Effector memory CD4-positive, alpha-beta T cell (primary cell): ENCODE measurements around the gene RDX.

Source experiments
- DNase-seq, 3 donors: peaks; one replicate each; pipeline ENCODE4 v3.0.0-alpha.2; 2020
- H3K27ac ChIP-seq: 2 replicates; pipeline ENCODE4 v1.7.0; 2013; ENCODE audit warnings: mild to moderate bottlenecking, low read length, moderate library complexity; ENCODE audit not compliant: insufficient read depth, poor library complexity, severe bottlenecking
- H3K27me3 ChIP-seq: replicated peaks from 2 replicates; pipeline ENCODE4 v1.7.0; 2013; ENCODE audit warnings: mild to moderate bottlenecking, low read length; ENCODE audit not compliant: insufficient read depth, control insufficient read depth, poor library complexity, severe bottlenecking
- H3K36me3 ChIP-seq: 2 replicates; pipeline ENCODE4 v1.7.0; 2013; ENCODE audit warnings: mild to moderate bottlenecking, low read length, moderate library complexity; ENCODE audit not compliant: control insufficient read depth, insufficient read depth
- H3K4me1 ChIP-seq: 2 replicates; pipeline ENCODE4 v1.7.0; 2013; ENCODE audit warnings: low read length, mild to moderate bottlenecking; ENCODE audit not compliant: control insufficient read depth, insufficient read depth, poor library complexity, severe bottlenecking
- H3K4me3 ChIP-seq: 2 replicates; pipeline ENCODE4 v1.7.0; 2013; ENCODE audit warnings: low read length, low read depth, mild to moderate bottlenecking; ENCODE audit not compliant: insufficient read depth, poor library complexity, severe bottlenecking
- H3K9me3 ChIP-seq: 2 replicates; pipeline ENCODE4 v1.7.0; 2013; ENCODE audit warnings: mild to moderate bottlenecking, low read length, moderate library complexity; ENCODE audit not compliant: control insufficient read depth

Gene RDX

DNA sequence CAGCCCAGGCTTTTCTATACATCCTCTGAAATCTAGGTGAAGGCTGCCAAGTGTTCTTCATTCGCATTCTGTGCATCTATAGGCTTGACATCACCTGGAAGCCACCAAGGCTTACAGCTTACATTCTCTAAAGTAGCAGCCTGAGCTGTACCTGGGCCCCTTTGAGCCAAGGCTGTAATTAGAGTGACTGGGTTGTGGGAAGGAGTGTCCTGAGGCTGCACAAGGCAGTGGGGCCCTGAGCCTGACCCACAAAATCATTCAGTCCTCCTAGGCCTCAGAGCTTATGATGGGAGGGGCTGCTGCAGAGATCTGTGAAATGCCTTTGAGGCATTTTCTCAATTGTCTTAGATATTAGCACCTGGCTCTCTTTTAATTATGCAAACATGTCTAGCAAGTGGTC, 33.0 kb upstream of the RDX start:
- no peak for DNase-seq
- no peaks in the 10 kb centered on the region for H3K27me3 ChIP-seq
- H3K4me1 ChIP-seq: peaks cover 5% of the 10 kb centered on the region
- H3K9me3 ChIP-seq: no peaks in the 10 kb centered on the region
- H3K27ac ChIP-seq: no peak overlapping the region
- no peak overlapping the region for H3K4me3 ChIP-seq
- H3K36me3 ChIP-seq: no peaks in the 10 kb centered on the region

DNA sequence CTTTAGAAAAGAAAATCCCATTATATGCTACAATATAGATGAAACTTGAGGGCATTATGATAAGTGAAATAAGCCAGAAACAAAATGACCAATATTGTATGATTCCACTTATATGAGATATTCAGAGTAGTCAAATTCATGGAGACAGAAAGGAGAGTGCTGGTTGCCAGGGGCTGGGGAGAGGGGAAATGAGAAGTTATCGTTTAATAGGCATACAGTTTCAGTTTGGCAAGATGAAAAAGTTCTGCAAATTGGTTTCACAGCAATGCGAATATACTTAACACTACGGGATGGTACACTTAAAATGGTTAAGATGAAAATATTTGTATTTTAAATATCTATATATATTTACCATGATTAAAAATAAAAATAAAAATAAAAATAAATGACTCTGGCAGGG, 31.1 kb upstream of the RDX start:
- Histone ChIP-seq H3K36me3 (no peaks in the 10 kb centered on the region), H3K4me1 (peaks cover 5% of the 10 kb centered on the region), H3K27ac (no peak overlapping the region), H3K27me3 (no peaks in the 10 kb centered on the region), H3K9me3 (no peaks in the 10 kb centered on the region), H3K4me3 (no peak overlapping the region)
- DNase-seq: no peak

- peaks cover 5% of the 10 kb centered on the region for H3K4me1 ChIP-seq
- H3K9me3 ChIP-seq: no peaks in the 10 kb centered on the region
- no peak overlapping the region for H3K27ac ChIP-seq
- DNase-seq: no peak
- no peaks in the 10 kb centered on the region for H3K27me3 ChIP-seq
- H3K4me3 ChIP-seq: no peak overlapping the region
- H3K36me3 ChIP-seq: no peaks in the 10 kb centered on the region
Measured at GRCh38 chr11:110323786-110324185, 27.4 kb upstream of the RDX start.

DNA sequence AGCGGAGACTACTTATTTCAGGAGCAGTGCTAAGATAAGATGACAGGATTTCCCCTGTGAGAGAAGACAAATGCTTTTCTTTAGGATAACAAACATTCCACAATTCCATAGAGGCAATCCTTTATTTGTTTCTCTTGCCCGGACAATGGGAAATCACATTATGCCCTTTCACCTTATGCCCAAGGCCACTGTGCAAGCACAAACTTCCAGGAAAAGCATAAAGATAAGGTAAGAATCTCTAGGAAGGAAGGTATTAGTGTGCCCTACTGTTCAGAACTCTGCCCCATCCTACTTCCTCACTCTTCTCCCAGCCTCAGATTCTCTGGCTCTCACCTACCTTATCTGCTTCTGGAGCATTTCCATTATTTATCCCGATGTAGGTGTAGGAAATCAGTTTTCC, 23.1 kb upstream of the RDX start:
- Histone ChIP-seq H3K9me3 (no peaks in the 10 kb centered on the region), H3K27me3 (no peaks in the 10 kb centered on the region), H3K27ac (no peak overlapping the region), H3K4me1 (no peaks in the 10 kb centered on the region), H3K4me3 (no peak overlapping the region), H3K36me3 (no peaks in the 10 kb centered on the region)
- DNase-seq: no peak

GRCh38 chr11:110318638-110319404, 22.4 kb upstream of the RDX start:
- Histone ChIP-seq H3K27me3 (no peaks in the 10 kb centered on the region), H3K36me3 (no peaks in the 10 kb centered on the region), H3K4me1 (no peaks in the 10 kb centered on the region), H3K27ac (no peak overlapping the region), H3K4me3 (no peak overlapping the region), H3K9me3 (no peaks in the 10 kb centered on the region)
- DNase-seq: no peak

DNA sequence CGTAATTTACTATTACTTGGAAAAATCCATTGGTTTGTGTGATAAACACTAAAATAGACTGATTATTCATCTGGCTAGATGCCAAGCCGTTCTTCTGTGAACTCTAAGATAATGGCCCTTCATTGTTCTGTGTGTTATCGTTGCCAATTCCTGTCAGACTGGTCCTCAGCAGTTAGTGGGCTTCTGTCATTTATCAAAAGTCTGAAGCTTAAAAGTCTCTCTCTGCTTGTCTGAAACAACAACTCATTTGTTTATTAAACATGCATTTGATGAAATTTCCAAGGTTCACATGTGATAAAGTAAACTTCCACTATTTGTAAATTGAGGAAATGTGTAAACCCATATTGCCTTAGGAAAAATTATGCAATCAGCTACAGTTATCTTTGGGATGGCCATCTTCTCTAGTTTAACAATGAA, 21.1 kb upstream of the RDX start:
- Histone ChIP-seq H3K4me1 (no peaks in the 10 kb centered on the region), H3K9me3 (no peaks in the 10 kb centered on the region), H3K27ac (no peak overlapping the region), H3K36me3 (no peaks in the 10 kb centered on the region), H3K27me3 (no peaks in the 10 kb centered on the region), H3K4me3 (no peak overlapping the region)
- DNase-seq: no peak

GRCh38 chr11:110314366-110315095, 18.1 kb upstream of the RDX start:
- Histone ChIP-seq H3K4me3 (no peak overlapping the region), H3K27ac (no peak overlapping the region), H3K4me1 (no peaks in the 10 kb centered on the region), H3K36me3 (no peaks in the 10 kb centered on the region), H3K27me3 (no peaks in the 10 kb centered on the region), H3K9me3 (no peaks in the 10 kb centered on the region)
- no peak for DNase-seq

DNA sequence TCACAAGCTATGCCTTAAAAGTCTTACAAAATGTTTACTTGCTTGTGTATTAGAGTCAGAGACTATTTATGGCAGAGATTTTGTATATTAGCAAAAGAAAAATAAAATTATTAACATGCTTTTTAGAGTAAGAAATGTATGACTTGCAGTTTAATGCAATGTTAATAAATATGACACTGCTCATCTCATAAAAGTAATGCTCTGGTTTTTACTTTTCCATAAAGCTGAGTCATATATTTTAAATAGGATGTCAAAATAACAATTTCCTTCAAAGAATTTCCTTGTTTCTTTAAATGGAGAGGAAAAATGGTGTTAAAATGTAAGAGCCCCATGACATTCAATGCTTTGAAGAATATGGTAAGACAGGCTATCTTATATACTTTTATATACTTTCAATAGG, 16.3 kb upstream of the RDX start:
- Histone ChIP-seq H3K4me3 (no peak overlapping the region), H3K9me3 (no peaks in the 10 kb centered on the region), H3K27ac (no peak overlapping the region), H3K4me1 (no peaks in the 10 kb centered on the region), H3K27me3 (no peaks in the 10 kb centered on the region), H3K36me3 (no peaks in the 10 kb centered on the region)
- no peak for DNase-seq

GRCh38 chr11:110311783-110312579, 15.6 kb upstream of the RDX start:
- Histone ChIP-seq H3K36me3 (no peaks in the 10 kb centered on the region), H3K27me3 (no peaks in the 10 kb centered on the region), H3K9me3 (no peaks in the 10 kb centered on the region), H3K4me3 (no peak overlapping the region), H3K4me1 (no peaks in the 10 kb centered on the region), H3K27ac (no peak overlapping the region)
- DNase-seq: no peak

DNA sequence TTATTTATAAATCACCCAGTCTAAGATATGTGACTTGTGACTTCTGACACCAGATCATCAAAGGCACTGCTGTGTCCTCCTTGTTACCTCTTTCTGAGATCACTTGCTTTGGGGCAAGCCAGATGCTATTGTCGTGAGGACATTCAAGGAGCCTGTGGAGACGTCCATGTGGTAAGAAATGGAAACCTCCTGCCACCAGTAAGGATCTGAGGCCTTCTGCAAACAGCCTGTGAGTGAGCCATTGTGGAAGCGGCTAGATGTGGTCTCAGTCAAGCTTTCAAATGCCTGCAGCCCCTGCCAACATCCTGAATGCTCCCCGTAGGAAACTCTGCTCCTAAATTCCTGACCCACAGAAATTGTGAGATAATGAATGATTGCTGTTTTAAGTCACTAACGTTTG, 11.7 kb upstream of the RDX start:
- H3K4me3 ChIP-seq: no peak overlapping the region
- DNase-seq: no peak
- H3K27ac ChIP-seq: no peak overlapping the region
- H3K36me3 ChIP-seq: no peaks in the 10 kb centered on the region
- no peaks in the 10 kb centered on the region for H3K9me3 ChIP-seq
- no peaks in the 10 kb centered on the region for H3K27me3 ChIP-seq
- H3K4me1 ChIP-seq: no peaks in the 10 kb centered on the region
